Smooth muscle cell (in vitro differentiated cells): ENCODE measurements around the gene SCNN1A. TPM values are rescaled to one million over a fixed set of nuclear protein-coding genes. Genes with fewer than 3 reads are reported as not detected.

Experiments
- DNase-seq: peaks from one replicate; lab custom pipeline; 2025; ENCODE audit not compliant: unreplicated experiment; lab: John Stamatoyannopoulos, UW
- H2AFZ ChIP-seq: fragments of 200-600 bp; sonication (generic); 2 replicates; pipeline ENCODE4 v1.6.0; 2016; ENCODE audit warnings: antibody characterized with exemption, low read depth, mild to moderate bottlenecking
- H3F3A ChIP-seq: fragments of 200-600 bp; sonication (generic); 2 replicates; pipeline ENCODE4 v1.6.0; 2017; ENCODE audit warnings: antibody characterized with exemption, low read depth
- H3K27ac ChIP-seq: fragments of 200-600 bp; sonication (generic); 2 replicates; pipeline ENCODE4 v1.5.1; 2016; ENCODE audit warnings: low read depth, mild to moderate bottlenecking
- H3K27me3 ChIP-seq: fragments of 200-600 bp; sonication (generic); 2 replicates; pipeline ENCODE4 v1.6.1; 2016; ENCODE audit warnings: low read depth, mild to moderate bottlenecking
- H3K36me3 ChIP-seq: fragments of 200-600 bp; sonication (generic); 2 replicates; pipeline ENCODE4 v1.5.1; 2016; ENCODE audit warnings: low read depth
- H3K4me1 ChIP-seq: fragments of 200-600 bp; sonication (generic); 2 replicates; pipeline ENCODE4 v1.5.1; 2016; ENCODE audit warnings: low read depth
- H3K4me2 ChIP-seq: fragments of 200-600 bp; sonication (generic); 2 replicates; pipeline ENCODE4 v1.6.0; 2016; ENCODE audit warnings: mild to moderate bottlenecking
- H3K4me3 ChIP-seq: fragments of 200-600 bp; sonication (generic); 2 replicates; pipeline ENCODE4 v1.5.1; 2016; ENCODE audit warnings: mild to moderate bottlenecking
- H3K79me2 ChIP-seq: fragments of 200-600 bp; sonication (generic); 2 replicates; pipeline ENCODE4 v1.6.0; 2016; ENCODE audit warnings: low read depth, mild to moderate bottlenecking
- H3K9ac ChIP-seq: fragments of 200-600 bp; sonication (generic); 2 replicates; pipeline ENCODE4 v1.6.0; 2016; ENCODE audit warnings: low read depth
- H3K9me3 ChIP-seq: fragments of 200-600 bp; sonication (generic); replicated peaks from 2 replicates; pipeline ENCODE4 v1.5.1; 2016; ENCODE audit warnings: low read depth
- H4K20me1 ChIP-seq: fragments of 200-600 bp; sonication (generic); 2 replicates; pipeline ENCODE4 v1.6.0; 2016; ENCODE audit warnings: low read depth
- WGBS: methylation state at CpG from one replicate; pipeline ENCODE4 v1.1.7; 2016; ENCODE audit warnings: low lambda C conversion rate; 5-methylcytosine and 5-hydroxymethylcytosine counted together
- polyA plus RNA-seq: library from polyadenylated mRNA; unstranded; fragments of >200 nt; fragmentation: Nextera tagmentation; extraction: Ambion mirVana; gene quantifications from 2 replicates; pipeline ENCODE4 v1.2.1, GENCODE V29; 2016
- small RNA-seq: library from RNA; depleted of rRNA; stranded (forward); fragments of <200 nt; gene quantifications from one replicate; pipeline ENCODE3, GENCODE V24; 2014
- total RNA-seq: library from RNA; depleted of rRNA; stranded (reverse); fragments of >200 nt; gene quantifications from 2 replicates; pipeline ENCODE4 v1.2.3, GENCODE V29; 2014
- TF ChIP-seq, protein P1 (sequence below): fragments of 200-600 bp; sonication (generic); IDR thresholded peaks from 2 replicates; pipeline ENCODE4 v1.5.1; 2017; ENCODE audit warnings: borderline replicate concordance, mild to moderate bottlenecking, antibody characterized with exemption; ENCODE audit not compliant: insufficient read depth, poor library complexity, severe bottlenecking

The SCNN1A gene
- total and polyA plus RNA-seq, 2 experiments from 2014 or later, result 0.57 to 1.3 TPM

DNA sequence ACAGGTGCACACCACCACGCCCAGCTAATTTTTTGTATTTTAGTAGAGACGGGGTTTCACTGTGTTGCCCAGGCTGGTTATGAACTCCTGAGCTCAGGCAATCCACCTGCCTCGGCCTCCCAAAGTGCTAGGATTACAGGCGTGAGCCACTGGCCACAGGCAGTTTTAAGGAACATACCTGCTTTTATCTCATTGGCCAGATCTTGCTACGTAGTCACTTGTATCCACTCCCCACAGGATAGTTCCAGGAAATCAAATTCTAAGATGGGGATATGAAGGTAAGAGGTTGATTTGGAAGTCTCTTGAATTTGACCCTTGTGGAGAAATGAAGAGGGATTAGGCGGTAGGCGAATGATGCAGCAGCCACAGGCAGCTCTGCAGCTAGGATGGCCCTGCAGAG, 73.6 kb downstream of the SCNN1A start:
- no peak for DNase-seq
- TF ChIP-seq, protein P1, sequence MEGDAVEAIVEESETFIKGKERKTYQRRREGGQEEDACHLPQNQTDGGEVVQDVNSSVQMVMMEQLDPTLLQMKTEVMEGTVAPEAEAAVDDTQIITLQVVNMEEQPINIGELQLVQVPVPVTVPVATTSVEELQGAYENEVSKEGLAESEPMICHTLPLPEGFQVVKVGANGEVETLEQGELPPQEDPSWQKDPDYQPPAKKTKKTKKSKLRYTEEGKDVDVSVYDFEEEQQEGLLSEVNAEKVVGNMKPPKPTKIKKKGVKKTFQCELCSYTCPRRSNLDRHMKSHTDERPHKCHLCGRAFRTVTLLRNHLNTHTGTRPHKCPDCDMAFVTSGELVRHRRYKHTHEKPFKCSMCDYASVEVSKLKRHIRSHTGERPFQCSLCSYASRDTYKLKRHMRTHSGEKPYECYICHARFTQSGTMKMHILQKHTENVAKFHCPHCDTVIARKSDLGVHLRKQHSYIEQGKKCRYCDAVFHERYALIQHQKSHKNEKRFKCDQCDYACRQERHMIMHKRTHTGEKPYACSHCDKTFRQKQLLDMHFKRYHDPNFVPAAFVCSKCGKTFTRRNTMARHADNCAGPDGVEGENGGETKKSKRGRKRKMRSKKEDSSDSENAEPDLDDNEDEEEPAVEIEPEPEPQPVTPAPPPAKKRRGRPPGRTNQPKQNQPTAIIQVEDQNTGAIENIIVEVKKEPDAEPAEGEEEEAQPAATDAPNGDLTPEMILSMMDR, result no peak
- WGBS, result 91% methylated on average over 7 of the region's 7 CpGs

GRCh38 chr12:6297170-6297569, 78.2 kb downstream of the SCNN1A start:
- Histone ChIP-seq H3K79me2 (no peaks in the 10 kb centered on the region), H3K4me3 (no peak overlapping the region), H3K9ac (no peak overlapping the region), H3K4me2 (no peak overlapping the region), H3K27me3 (no peaks in the 10 kb centered on the region), H3K4me1 (no peaks in the 10 kb centered on the region), H3K27ac (no peak overlapping the region), H3K9me3 (no peaks in the 10 kb centered on the region), H4K20me1 (no peaks in the 10 kb centered on the region), H3K36me3 (no peaks in the 10 kb centered on the region), H3F3A (no peaks in the 10 kb centered on the region), H2AFZ (no peak overlapping the region)
- TF ChIP-seq, protein P1, result no peak
- no peak for DNase-seq
- WGBS, result 96% methylated on average over 9 of the region's 10 CpGs

More for the DNA sequence above, 73.6 kb downstream of the SCNN1A start:
- no peak overlapping the region for H3K4me3 ChIP-seq
- H3K27ac ChIP-seq, result no peak overlapping the region
- no peak overlapping the region for H3K9ac ChIP-seq
- H3K4me1 ChIP-seq, result no peaks in the 10 kb centered on the region
- H3K9me3 ChIP-seq, result no peaks in the 10 kb centered on the region
- no peak overlapping the region for H2AFZ ChIP-seq
- H3K36me3 ChIP-seq, result no peaks in the 10 kb centered on the region
- no peaks in the 10 kb centered on the region for H3K27me3 ChIP-seq
- H3F3A ChIP-seq, result no peaks in the 10 kb centered on the region
- no peaks in the 10 kb centered on the region for H3K79me2 ChIP-seq
- H4K20me1 ChIP-seq, result no peaks in the 10 kb centered on the region
- H3K4me2 ChIP-seq, result no peak overlapping the region

Small RNA genes within 50 kb of the gene (small RNA-seq; reads per million reads assigned to genes)
- gene RN7SL391P, result not detected

Other genes starting within 250 kb of the SCNN1A start
- 153 and 207 TPM in 2 replicates for gene CD9, start 175.2 kb downstream of the SCNN1A start, total RNA-seq
- gene CD9, start 175.2 kb downstream of the SCNN1A start, polyA plus RNA-seq, result 144 and 236 TPM in 2 replicates
- 6.5 and 7.8 TPM in 2 replicates for gene PLEKHG6, start 64.9 kb downstream of the SCNN1A start, total RNA-seq
- gene PLEKHG6, start 64.9 kb downstream of the SCNN1A start, polyA plus RNA-seq, result 5.2 and 21.9 TPM in 2 replicates
- 110 and 139 TPM in 2 replicates for gene TNFRSF1A, start 33.5 kb downstream of the SCNN1A start, total RNA-seq
- gene TNFRSF1A, start 33.5 kb downstream of the SCNN1A start, polyA plus RNA-seq, result 144 and 148 TPM in 2 replicates
- 35.1 and 38.3 TPM in 2 replicates for gene LTBR, start 8.6 kb upstream of the SCNN1A start, total RNA-seq
- 72.9 and 97.8 TPM in 2 replicates for gene LTBR, start 8.6 kb upstream of the SCNN1A start, polyA plus RNA-seq
- not detected in 2 replicates for gene CD27, start 69.4 kb upstream of the SCNN1A start, total RNA-seq
- gene CD27, start 69.4 kb upstream of the SCNN1A start, polyA plus RNA-seq, result not detected in 2 replicates
- gene TAPBPL, start 76.5 kb upstream of the SCNN1A start, total RNA-seq, result 0.85 TPM in 1 of 2 replicates, not detected in the other
- 1.5 and 3.2 TPM in 2 replicates for gene TAPBPL, start 76.5 kb upstream of the SCNN1A start, polyA plus RNA-seq
- gene VAMP1, start 95.1 kb upstream of the SCNN1A start, total RNA-seq, result 3.5 and 10.0 TPM in 2 replicates
- 7.5 and 8.6 TPM in 2 replicates for gene VAMP1, start 95.1 kb upstream of the SCNN1A start, polyA plus RNA-seq
- 122 and 126 TPM in 2 replicates for gene MRPL51, start 117.7 kb upstream of the SCNN1A start, total RNA-seq
- gene MRPL51, start 117.7 kb upstream of the SCNN1A start, polyA plus RNA-seq, result 364 and 377 TPM in 2 replicates
- 22.7 and 78.9 TPM in 2 replicates for gene NCAPD2, start 118.5 kb upstream of the SCNN1A start, total RNA-seq
- gene NCAPD2, start 118.5 kb upstream of the SCNN1A start, polyA plus RNA-seq, result 17.6 and 21.5 TPM in 2 replicates
- 5,015 and 5,158 TPM in 2 replicates for gene GAPDH, start 159.0 kb upstream of the SCNN1A start, total RNA-seq
- 9,934 and 11,119 TPM in 2 replicates for gene GAPDH, start 159.0 kb upstream of the SCNN1A start, polyA plus RNA-seq
- 4.2 and 5.2 TPM in 2 replicates for gene IFFO1, start 180.5 kb upstream of the SCNN1A start, total RNA-seq
- gene IFFO1, start 180.5 kb upstream of the SCNN1A start, polyA plus RNA-seq, result 13.3 and 19.1 TPM in 2 replicates
- 29.7 and 41.9 TPM in 2 replicates for gene NOP2, start 192.7 kb upstream of the SCNN1A start, total RNA-seq
- gene NOP2, start 192.7 kb upstream of the SCNN1A start, polyA plus RNA-seq, result 23.6 and 30.4 TPM in 2 replicates
- gene CHD4, start 231.8 kb upstream of the SCNN1A start, total RNA-seq, result 172 and 176 TPM in 2 replicates
- gene CHD4, start 231.8 kb upstream of the SCNN1A start, polyA plus RNA-seq, result 87.5 and 122 TPM in 2 replicates